ENCODE measurements around the gene PGS1.

PGS1 gene

DNA sequence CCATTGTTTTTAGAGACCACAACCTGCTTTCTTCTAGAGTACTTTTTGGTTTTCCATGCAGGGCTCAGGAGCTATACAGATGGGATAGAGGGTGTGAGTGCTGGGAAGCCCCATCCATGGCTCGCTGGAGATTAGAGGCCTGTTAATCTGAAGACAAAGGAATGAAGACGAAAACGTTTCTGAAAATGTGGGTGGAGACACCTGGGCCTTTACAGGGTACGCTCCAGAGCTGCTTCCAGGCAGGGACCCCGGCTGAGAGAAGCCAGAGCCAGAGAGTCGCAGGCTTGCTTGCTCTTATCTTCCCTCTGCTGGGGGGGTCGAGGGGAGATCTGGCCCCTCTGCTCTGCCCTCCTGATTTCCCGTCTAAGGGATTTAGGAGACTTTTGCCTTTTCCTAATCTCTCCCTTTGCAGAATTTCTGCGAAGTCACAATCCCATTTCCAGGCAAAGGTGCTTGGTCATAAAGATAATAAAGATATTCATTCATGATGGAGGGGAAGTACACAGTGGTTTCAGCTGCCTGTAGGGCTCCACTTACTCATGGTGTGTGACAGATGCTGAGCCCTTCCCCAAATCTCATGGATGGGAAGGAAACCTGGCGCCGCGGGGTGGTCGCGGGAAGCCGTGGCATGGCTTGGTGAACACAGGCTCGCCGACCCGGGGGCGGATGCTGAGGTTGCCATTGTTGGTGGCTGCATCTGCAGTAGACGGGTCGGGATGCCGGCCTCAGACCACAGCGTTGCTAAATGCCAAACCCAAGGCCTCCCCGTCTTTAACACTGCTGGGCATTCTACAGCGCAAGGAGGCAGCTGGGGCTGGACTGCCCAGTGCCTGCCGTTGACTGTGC is 13.8 kb upstream of the PGS1 start:
- DNase-seq (ENCODE audit: low read depth), result no peak

- no peak for DNase-seq (ENCODE audit: low read depth)
Measured at GRCh38 chr17:78365561-78366108, 12.8 kb upstream of the PGS1 start.

DNA sequence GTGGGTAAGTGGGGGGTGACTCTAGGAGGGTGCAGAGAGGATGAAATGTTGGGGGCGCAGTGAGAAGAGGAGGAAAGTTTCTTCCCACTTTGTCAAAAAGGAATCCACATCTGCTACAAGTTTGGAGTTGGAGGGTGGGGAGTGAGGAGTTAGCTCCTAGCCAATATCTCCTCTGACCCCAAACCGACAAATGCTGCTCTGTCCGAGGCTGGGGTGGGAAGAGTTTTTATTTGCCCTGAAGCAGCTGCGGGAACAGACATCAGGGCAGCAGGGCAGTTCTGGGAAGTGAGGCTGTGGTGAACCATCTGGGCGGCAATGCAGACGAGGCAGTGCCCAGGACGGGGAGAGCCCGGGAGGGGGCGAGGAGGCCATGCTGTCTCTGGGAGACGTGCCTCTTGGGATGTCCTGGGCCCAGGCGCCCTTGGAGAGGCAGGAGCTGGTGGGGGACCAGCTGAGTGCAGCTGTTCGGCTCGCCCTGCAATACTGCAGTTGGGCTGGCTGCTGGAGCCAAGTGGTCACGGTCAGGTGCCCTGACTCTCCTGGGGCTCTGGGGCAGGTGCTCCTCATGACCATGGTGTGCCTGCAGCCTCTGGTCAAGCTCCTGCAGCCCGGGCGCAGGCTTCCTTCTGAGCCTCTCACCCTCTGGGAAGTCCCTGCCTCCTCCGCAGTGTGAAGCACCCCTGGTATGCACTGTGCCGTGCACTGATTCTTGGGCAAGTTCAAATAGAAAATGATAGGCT is 12.2 kb upstream of the PGS1 start:
- no peak for DNase-seq (ENCODE audit: low read depth)

- no peak for DNase-seq (ENCODE audit: low read depth)
Measured at GRCh38 chr17:78367193-78367592, 11.3 kb upstream of the PGS1 start.

DNA sequence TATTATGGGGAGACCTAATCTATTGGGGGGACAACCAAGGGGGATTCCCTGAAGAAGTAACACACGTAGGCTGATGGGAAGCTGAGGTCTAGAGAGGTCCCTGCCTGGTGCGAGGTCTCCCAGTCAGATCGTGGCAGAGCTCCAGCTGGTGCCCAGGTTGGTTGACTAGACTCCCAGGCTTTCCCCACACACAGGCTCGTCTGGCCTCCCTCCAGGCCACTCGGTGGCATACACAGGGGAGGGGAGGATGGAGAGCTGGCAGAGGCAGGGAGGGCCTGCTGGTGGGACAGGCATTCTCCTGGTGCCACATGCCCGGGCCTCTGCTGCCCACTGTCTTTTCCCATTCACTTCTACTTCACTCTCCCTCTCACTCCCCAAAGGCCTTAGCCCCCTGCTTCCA is 10.1 kb upstream of the PGS1 start:
- no peak for DNase-seq (ENCODE audit: low read depth)

DNA sequence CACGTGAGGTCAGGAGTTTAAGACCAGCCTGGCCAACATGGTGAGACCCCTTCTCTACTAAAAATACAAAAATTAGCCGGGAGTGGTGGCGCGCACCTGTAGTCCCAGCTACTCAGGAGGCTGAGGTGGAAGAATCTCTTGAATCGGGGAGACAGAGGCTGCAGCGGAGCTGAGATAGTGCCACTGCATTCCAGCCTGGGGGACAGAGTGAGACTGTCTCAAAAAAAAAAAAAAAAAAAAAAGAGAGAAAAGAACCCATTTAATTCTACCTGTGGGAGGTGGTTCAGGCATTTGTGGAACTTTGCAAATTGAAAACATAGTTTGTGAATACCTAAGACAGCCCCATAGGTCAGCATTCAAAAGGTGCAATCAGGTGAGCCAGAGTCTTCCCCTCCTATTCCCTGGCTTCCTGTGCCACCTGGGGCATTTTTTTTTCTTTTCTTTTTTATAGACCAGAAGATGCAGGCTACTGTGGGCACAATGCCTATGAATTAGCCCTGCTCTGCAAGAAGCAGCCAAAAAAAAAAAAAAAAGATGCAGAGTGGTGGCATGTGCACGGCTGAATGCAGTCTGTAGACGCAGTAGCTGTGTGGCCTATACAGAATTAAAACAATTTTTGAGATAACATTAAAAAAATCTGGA is 9.5 kb upstream of the PGS1 start:
- no peak for DNase-seq (ENCODE audit: low read depth)

- no peak for DNase-seq (ENCODE audit: low read depth)
Measured at GRCh38 chr17:78369791-78370381, 8.6 kb upstream of the PGS1 start.

DNA sequence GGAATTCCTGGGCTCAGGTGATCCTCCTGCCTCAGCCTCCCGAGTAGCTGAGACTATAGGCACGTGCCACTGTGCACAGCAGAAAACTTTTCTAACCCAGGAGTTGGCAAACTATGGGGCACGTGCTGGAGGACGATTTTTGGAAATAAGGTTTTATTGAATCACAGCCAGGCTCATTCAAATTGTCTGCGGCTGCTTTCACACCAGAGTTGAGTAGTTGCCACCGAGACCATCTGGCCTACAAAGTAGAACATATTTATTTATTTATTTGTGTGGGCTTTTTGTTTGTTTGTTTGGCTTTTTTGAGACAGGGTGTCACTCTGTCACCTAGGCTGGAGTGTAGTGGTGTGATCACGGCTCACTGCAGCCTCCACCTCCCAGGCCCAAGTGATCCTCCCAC is 7.4 kb upstream of the PGS1 start:
- no peak for DNase-seq (ENCODE audit: low read depth)

DNA sequence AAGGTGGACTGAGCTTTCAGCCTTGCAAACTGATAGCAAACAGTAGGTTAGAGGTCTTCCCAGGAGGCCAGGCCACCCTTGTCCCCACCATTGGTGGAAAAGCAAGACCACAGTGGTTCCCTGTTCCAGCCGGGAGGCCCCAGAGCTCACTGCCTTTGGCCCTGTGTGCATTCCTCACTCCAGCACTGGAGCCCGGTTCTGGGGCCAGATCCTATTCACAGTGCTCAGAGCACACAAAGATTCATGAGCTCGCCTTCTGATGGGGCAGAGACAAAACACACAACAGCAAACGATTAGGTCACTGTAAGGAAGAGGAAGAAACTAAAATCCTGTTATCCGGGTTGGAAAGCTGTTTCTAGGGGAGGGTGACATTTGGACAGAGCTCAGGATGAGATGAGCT is 5.6 kb upstream of the PGS1 start:
- no peak for DNase-seq (ENCODE audit: low read depth)

GRCh38 chr17:78374189-78374588 is 4.3 kb upstream of the PGS1 start:
- no peak for DNase-seq (ENCODE audit: low read depth)

DNA sequence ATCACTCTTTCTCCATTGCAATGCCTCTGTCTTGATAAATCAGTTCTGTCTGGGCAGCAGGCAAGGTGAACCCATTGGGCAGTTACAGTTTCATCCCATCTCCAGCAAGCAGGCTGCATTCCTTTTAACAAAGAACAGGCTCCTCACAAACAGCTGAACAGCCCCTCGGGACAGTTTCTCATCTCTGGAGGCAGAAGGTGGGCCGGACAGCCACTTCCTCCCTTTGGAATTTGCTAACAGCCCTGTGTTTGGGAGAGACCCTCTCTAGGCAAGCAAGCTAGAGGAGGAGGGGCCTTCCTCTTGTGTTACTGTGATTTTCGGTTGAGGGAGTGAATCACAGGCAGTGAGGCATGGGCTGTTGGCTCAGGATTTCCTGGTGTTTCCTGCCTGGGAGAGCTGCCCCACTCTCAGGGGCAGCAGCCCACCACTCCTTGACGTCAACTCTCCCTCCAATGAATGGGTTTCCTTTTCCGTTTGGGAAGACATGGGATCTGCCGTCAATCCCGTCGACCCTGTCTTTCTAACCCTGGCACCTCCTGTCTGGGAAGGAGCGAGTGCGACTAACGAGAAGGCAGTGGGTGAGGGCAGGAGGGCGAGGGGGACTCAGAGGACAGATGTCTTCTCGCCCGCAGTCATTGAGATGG is 3.7 kb upstream of the PGS1 start:
- DNase-seq (ENCODE audit: low read depth), result no peak

GRCh38 chr17:78375401-78376151 is 2.9 kb upstream of the PGS1 start:
- DNase-seq (ENCODE audit: low read depth), result no peak

DNA sequence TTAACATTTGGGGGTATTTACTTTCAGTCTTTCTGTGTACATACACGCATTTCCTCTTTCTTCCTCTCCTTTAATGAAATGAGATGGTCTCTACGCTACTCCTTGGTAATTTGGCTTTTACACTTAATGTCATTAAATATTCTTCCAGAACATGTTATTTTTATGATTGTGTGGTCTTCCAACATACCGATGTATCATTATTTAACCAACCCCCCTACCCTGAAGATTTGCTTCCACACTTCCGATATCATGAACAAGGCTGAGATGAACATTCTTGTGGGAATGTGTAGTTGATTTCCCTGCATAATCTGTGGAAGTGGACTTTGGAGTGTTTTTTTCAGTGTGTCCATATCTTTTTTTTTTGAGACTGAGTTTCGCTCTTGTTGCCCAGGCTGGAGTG is 2.3 kb upstream of the PGS1 start:
- no peak for DNase-seq (ENCODE audit: low read depth)

DNA sequence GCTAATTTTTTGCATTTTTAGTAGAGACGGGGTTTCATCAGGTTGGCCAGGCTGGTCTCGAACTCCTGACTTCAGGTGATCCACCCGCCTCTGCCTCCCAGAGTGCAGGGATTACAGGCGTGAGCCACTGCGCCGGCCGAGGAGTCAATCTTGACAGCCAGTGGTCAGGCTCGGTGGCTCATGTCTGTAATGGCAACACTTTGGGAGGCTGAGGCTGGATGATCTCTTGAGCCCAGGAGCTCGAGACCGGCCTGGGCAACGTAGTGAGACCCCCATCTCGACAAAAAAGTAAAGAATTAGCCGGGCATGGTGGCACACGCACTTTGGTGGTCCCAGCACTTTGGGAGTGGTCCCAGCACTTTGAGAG is 608 bp upstream of the PGS1 start:
- no peak for DNase-seq (ENCODE audit: low read depth)

GRCh38 chr17:78379131-78379491 is 662 bp downstream of the PGS1 start:
- no peak for DNase-seq (ENCODE audit: low read depth)

DNA sequence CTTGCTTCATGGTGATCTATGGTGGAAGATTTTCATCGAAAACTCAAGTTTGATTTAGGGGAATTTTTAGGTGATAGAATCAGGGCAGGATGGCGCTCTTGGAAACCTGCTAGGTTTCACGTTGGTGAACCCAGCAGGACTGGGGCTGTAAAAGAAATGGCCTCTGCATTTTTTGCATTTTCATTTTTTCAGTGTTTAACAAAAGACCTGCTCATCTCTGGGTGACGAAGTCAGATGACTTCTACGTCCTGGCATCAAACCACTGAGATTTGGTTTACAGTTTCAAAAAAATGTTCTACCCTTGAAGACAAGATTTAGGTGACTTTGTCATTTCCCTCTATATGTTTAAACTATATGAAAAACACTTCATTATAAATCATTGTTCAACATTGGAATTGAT is 1.9 kb downstream of the PGS1 start:
- no peak for DNase-seq (ENCODE audit: low read depth)

DNA sequence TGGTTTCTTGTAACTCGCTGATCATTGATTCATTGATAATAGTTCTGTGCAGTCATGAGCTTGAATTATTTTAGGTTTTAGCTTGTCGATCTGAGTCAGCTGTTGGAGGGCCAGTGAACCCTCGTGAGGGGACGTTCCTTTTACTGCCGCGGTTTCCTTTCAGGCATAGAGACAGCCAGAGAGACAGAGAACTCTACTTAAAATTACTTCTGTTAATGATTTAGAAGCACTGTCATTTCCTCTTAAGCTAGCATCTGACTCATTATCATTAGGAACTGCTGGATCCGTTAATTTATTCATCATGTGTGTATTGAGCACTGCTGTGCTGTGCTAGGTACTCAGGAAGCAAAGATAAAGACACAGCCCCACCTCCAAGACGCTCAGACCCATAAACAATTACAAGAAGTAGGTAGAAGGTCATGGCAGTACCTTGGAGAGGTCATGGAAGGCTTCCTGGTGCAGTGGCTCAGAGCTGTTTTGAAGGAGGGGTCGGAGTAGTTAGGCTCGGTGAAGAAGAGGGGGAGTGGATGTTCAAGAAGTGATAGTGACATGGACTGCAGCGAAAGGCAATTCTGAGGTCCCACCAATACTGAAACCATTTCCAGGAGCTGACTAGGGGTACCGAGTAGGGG is 3.3 kb downstream of the PGS1 start:
- DNase-seq (ENCODE audit: low read depth), result no peak

DNA sequence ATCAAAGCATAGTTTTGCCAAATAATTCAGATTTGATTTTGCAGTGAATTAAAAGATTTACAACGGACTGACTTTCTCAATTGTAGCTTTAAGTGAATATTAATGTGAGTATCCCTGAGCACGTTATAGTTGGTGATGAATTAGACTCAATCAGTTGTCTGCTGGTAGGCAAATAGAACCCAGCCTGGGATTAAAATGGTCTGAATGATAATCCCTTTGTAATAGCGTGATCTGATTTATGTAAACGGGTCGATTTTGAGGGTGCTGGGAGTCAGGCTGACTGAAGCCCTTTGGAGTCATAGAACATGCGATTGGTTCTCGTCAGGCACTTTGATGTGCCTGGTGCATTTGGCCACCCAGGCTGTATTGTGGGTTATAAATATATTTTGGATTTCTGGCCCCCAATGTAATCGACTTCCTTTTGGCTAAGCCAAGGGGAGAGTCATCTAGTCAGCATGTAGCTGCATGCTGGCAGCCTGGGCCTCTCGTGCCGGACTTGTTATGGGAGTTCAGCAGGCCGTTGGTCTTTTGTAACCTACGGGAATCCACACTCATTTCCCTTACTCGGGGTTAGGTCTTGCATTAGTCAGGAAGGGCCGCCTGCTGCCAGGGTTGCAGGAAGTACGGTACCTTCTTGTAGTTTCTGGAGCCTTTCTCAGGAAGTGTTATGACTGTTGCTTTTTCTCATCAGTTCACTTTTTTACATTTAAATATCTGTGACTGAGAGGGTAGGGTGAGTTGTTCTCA is 5.4 kb downstream of the PGS1 start:
- no peak for DNase-seq (ENCODE audit: low read depth)

GRCh38 chr17:78384479-78385175 is 6.2 kb downstream of the PGS1 start:
- no peak for DNase-seq (ENCODE audit: low read depth)
